AG04449 (cell line): ENCODE measurements around the gene SHE.

Source experiments
- CTCF ChIA-PET: fragments of 350-600 bp; formaldehyde crosslinking; extraction: SDS; loops from one replicate; lab custom pipeline; 2021; ENCODE audit warnings: antibody characterized with exemption; lab: Yijun Ruan, JAX
- POLR2A ChIA-PET: fragments of 400-600, 350-600 bp; formaldehyde crosslinking; extraction: SDS; loops from one replicate; lab custom pipeline; 2020; ENCODE audit warnings: antibody characterized with exemption, inconsistent platforms; lab: Yijun Ruan, JAX
- DNase-seq: peaks from one replicate; pipeline ENCODE4 v3.0.0-alpha.2; 2010; ENCODE audit warnings: low read depth, low spot score
- H3K4me3 ChIP-seq: 2 replicates; pipeline ENCODE4 v1.5.1; 2011; ENCODE audit warnings: low read depth, mild to moderate bottlenecking, control low read depth, low read length
- TF ChIP-seq, protein P1 (sequence below): IDR thresholded peaks from one replicate; pipeline ENCODE4 v1.5.1; 2011; ENCODE audit warnings: mild to moderate bottlenecking, moderate library complexity, low read length, control low read depth, inconsistent platforms; ENCODE audit not compliant: insufficient read depth; ENCODE audit errors: missing control alignments

SHE gene

GRCh38 chr1:154453574-154454352 lies 48.4 kb downstream of the SHE start:
- CTCF ChIA-PET = interaction anchor here (0.8 to 1.1 kb wide), 2 partner anchors 12 to 13 kb away, joined by 3 read pairs; no protein-coding TSS in a partner anchor
- POLR2A ChIA-PET = interaction anchor here (0.6 to 1.6 kb wide), 2 partner anchors 9 to 512 kb away, joined by 3 to 4 read pairs; no protein-coding TSS in a partner anchor
- H3K4me3 ChIP-seq = no peak overlapping the region
- TF ChIP-seq, protein P1, sequence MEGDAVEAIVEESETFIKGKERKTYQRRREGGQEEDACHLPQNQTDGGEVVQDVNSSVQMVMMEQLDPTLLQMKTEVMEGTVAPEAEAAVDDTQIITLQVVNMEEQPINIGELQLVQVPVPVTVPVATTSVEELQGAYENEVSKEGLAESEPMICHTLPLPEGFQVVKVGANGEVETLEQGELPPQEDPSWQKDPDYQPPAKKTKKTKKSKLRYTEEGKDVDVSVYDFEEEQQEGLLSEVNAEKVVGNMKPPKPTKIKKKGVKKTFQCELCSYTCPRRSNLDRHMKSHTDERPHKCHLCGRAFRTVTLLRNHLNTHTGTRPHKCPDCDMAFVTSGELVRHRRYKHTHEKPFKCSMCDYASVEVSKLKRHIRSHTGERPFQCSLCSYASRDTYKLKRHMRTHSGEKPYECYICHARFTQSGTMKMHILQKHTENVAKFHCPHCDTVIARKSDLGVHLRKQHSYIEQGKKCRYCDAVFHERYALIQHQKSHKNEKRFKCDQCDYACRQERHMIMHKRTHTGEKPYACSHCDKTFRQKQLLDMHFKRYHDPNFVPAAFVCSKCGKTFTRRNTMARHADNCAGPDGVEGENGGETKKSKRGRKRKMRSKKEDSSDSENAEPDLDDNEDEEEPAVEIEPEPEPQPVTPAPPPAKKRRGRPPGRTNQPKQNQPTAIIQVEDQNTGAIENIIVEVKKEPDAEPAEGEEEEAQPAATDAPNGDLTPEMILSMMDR = no peak
- no peak for DNase-seq

GRCh38 chr1:154453161-154453560 lies 49.1 kb downstream of the SHE start:
- ChIA-PET POLR2A (interaction anchor here (1.6 kb wide), 1 partner anchor 10 kb away, joined by 4 read pairs; no protein-coding TSS in a partner anchor), CTCF (interaction anchor here (0.8 kb wide), 1 partner anchor 12 kb away, joined by 3 read pairs; no protein-coding TSS in a partner anchor)
- H3K4me3 ChIP-seq = no peak overlapping the region
- TF ChIP-seq, protein P1 = no peak
- no peak for DNase-seq

- CTCF ChIA-PET = interaction anchor here (0.9 to 1.2 kb wide), 3 partner anchors 31 to 124 kb away, joined by 3 to 4 read pairs (median 3); no protein-coding TSS in a partner anchor
Observed at GRCh38 chr1:154448331-154448811, 53.8 kb downstream of the SHE start.

DNA sequence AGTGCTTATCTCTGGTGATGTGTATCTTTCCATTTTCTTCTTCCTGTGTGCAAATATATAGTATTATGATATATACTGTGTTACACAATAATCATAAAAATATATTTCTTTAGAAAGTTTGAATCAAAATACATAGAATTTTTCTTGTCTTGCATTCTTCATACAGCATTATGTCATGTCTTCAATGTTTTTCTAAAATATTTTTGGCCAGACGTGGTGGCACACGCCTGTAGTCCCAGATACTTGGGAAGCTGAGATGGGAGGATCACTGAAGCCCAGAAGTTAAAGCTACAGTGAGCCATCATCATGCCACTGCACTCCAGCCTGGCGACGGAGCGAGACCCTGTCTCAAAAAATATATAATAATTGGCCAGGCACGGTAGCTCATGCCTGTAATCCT lies 55.4 kb downstream of the SHE start:
- ChIA-PET POLR2A (interaction anchor here (1.0 kb wide), 1 partner anchor 15 kb away, joined by 4 read pairs; no protein-coding TSS in a partner anchor), CTCF (interaction anchor here (1.3 kb wide), 2 partner anchors 16 to 32 kb away, joined by 3 to 5 read pairs; no protein-coding TSS in a partner anchor)
- no peak overlapping the region for H3K4me3 ChIP-seq
- no peak for DNase-seq
- TF ChIP-seq, protein P1 = no peak

More at GRCh38 chr1:154448331-154448811, 53.8 kb downstream of the SHE start:
- POLR2A ChIA-PET = no interaction called here
- no peak overlapping the region for H3K4me3 ChIP-seq
- TF ChIP-seq, protein P1 = no peak
- no peak for DNase-seq

GRCh38 chr1:154446292-154446691 lies 55.9 kb downstream of the SHE start:
- DNase-seq = peak; percentile 85
- TF ChIP-seq, protein P1 = no peak
- POLR2A ChIA-PET = interaction anchor here (1.0 kb wide), 1 partner anchor 15 kb away, joined by 4 read pairs; no protein-coding TSS in a partner anchor

More at GRCh38 chr1:154446292-154446691, 55.9 kb downstream of the SHE start:
- H3K4me3 ChIP-seq = no peak overlapping the region
- CTCF ChIA-PET = interaction anchor here (1.3 to 1.6 kb wide), 3 partner anchors 16 to 41 kb away, joined by 3 to 6 read pairs (median 5); partner anchors contain the start of gene IL6R
